Ishikawa (cell line): Measurements from ENCODE around the gene CWC27.

Source experiments
- CEBPB ChIP-seq: IDR thresholded peaks from 2 replicates; pipeline ENCODE4 v1.6.1; 2012
- REST ChIP-seq: IDR thresholded peaks from 2 replicates; pipeline ENCODE4 v1.6.1; 2012; ENCODE audit warnings: low read depth, mild to moderate bottlenecking
- TAF1 ChIP-seq: IDR thresholded peaks from 2 replicates; pipeline ENCODE4 v1.6.1; 2012; ENCODE audit warnings: low read depth, mild to moderate bottlenecking

- TF ChIP-seq CEBPB (no peak), TAF1 (no peak), REST (no peak)
Measured at GRCh38 chr5:64987768-64988167, 219.0 kb downstream of the CWC27 start.
